Adrenal gland (tissue), 5 donors: ENCODE results near the gene MTMR12.

Experiments
- CTCF ChIP-seq, 6 experiments: fragments of 450-650 bp in 4 of 6; fragments of 200-600 bp in 2 of 6; sonication (generic) in 1 of 6; IDR thresholded peaks; 1 replicate in 5 of 6; 2 replicates in 1 of 6; pipeline versions ENCODE4 v1.5.1 to v1.8.0; 2016 to 2021; ENCODE audit warnings: antibody characterized with exemption in 6 of 6, mild to moderate bottlenecking in 2 of 6, moderate library complexity in 1 of 6
- POLR2A ChIP-seq, 2 donors: fragments of 450-650 bp; IDR thresholded peaks; one replicate each; pipeline ENCODE4 v1.6.1; 2017; ENCODE audit warnings: antibody characterized with exemption in 2 of 2, mild to moderate bottlenecking in 2 of 2, moderate library complexity in 1 of 2
- donor health status: DM: no; HTN: no; CAD: no.

DNA sequence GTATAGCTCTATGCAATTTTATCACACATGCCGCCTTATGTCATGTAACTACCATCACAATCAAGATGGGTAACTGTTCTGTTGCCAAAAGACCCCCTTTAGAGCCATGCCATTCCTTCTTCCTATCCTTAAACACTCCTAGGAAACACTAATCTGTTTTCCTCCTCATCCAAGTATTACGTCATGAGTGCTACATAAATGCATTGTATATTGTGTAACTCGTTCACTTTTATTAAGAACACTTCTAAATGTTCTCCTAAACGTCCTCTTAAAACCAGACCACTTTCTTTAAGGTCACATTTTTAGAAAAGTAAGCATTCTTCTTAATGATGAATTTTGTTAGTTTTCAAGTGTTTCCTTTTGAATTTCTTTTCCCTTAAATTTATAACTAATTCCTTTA lies 49.8 kb upstream of the MTMR12 start:
- no peak for TF ChIP-seq CTCF (IDR thresholded peaks at IDR 0.05)
- no peak for TF ChIP-seq POLR2A (IDR thresholded peaks at IDR 0.05)
